DOHH2 (cell line): ENCODE measurements around the gene IGFL4.

Source experiments
- H3F3A ChIP-seq: fragments of 200-600 bp; sonication (generic), shearing (Covaris generic); 2 replicates; pipeline ENCODE4 v1.6.0; 2016; ENCODE audit warnings: antibody characterized with exemption, mild to moderate bottlenecking; ENCODE audit not compliant: control insufficient read depth, insufficient read depth
- H3K27ac ChIP-seq: fragments of 200-600 bp; sonication (generic); 2 replicates; pipeline ENCODE4 v1.5.1; 2014; ENCODE audit warnings: low read depth, mild to moderate bottlenecking, low read length, moderate library complexity
- H3K27me3 ChIP-seq: fragments of 200-600 bp; sonication (generic); 2 replicates; pipeline ENCODE4 v1.6.1; 2014; ENCODE audit warnings: mild to moderate bottlenecking, low read length, mixed read lengths; ENCODE audit not compliant: control insufficient read depth
- H3K36me3 ChIP-seq: fragments of 200-600 bp; sonication (generic); 2 replicates; pipeline ENCODE4 v1.6.1; 2014; ENCODE audit warnings: mild to moderate bottlenecking, low read length, moderate library complexity, mixed read lengths; ENCODE audit not compliant: control insufficient read depth
- H3K4me1 ChIP-seq: fragments of 200-600 bp; sonication (generic); 2 replicates; pipeline ENCODE4 v1.6.1; 2014; ENCODE audit warnings: mild to moderate bottlenecking, low read length, mixed read lengths; ENCODE audit not compliant: control insufficient read depth
- H3K4me2 ChIP-seq: fragments of 200-600 bp; sonication (generic); 2 replicates; pipeline ENCODE4 v1.6.0; 2014; ENCODE audit warnings: mild to moderate bottlenecking, low read length, moderate library complexity
- H3K4me3 ChIP-seq: fragments of 200-600 bp; sonication (generic); 2 replicates; pipeline ENCODE4 v1.5.1; 2014; ENCODE audit warnings: mild to moderate bottlenecking, low read length, mixed read lengths
- H3K79me2 ChIP-seq: fragments of 200-600 bp; sonication (generic); 2 replicates; pipeline ENCODE4 v1.6.1; 2014; ENCODE audit warnings: mild to moderate bottlenecking, low read length, mixed read lengths; ENCODE audit not compliant: control insufficient read depth
- H3K9me2 ChIP-seq: fragments of 200-600 bp; sonication (generic); replicated peaks from 2 replicates; pipeline ENCODE4 v1.6.1; 2014; ENCODE audit warnings: mild to moderate bottlenecking, low read length, mixed read lengths; ENCODE audit not compliant: control insufficient read depth
- H3K9me3 ChIP-seq: fragments of 200-600 bp; sonication (generic); 2 replicates; pipeline ENCODE4 v1.6.1; 2014; ENCODE audit warnings: antibody characterized with exemption, low read length, mixed read lengths; ENCODE audit not compliant: control insufficient read depth, insufficient read depth
- H4K20me1 ChIP-seq: fragments of 200-600 bp; sonication (generic); 2 replicates; pipeline ENCODE4 v1.6.0; 2014; ENCODE audit warnings: low read depth, mild to moderate bottlenecking, antibody characterized with exemption, low read length, moderate library complexity; ENCODE audit not compliant: control insufficient read depth, insufficient read depth
- EZH2phosphoT487 ChIP-seq: fragments of 200-600 bp; sonication (generic); IDR thresholded peaks from 2 replicates; pipeline ENCODE4 v1.6.1; 2017; ENCODE audit warnings: borderline replicate concordance, mild to moderate bottlenecking, antibody characterized with exemption, low read length, moderate library complexity, mixed read lengths
- TF ChIP-seq, protein P1 (sequence below): fragments of 200-600 bp; sonication (generic); IDR thresholded peaks from one replicate; pipeline ENCODE4 v1.5.1; 2014; ENCODE audit warnings: antibody characterized with exemption, mild to moderate bottlenecking, low read depth, low read length; ENCODE audit not compliant: poor library complexity, severe bottlenecking

IGFL4 gene

DNA sequence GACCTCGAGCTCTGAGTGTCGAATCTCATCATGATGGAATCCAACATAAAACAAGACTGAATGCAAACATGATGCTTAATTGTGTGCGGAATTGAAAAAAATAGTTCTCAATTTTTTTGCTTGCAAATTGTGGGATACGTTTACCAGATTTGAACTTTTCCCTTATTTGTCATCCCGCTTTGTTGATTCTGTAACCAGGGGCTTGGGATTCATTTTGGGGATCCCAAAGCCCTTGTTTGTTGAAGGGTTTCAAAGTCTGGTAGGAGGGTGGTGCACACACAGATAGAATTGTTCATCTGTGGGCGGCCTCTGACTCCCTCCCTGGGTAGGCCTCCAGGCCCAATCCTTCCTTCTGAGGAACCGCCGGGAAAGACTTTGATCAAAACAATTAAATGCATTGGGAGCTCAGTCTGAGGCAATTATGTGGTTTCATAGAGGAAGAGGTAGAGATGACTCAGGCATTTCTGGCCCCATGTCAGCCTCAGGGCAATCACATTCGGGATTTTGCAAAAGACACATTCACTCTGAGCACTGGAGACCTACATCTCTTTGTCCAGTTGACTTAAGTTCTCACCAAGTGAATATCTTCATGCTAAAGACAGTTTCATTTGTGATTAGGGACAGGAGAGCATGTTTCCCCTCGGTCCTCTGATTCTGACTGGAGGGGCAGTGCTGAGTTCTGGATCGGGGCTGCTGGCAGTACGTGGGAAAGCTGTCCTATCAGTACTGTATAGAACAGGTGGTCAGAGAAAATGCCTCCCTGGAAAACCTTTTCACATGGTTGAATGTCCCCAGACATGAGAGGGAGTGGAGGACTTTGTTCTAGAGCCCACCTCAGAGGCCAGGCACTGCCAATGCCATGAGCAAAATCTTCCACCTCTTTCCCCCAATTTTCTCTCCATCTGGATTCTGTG lies 27.8 kb upstream of the IGFL4 start:
- H4K20me1 ChIP-seq = no peaks in the 10 kb centered on the region
- no peak overlapping the region for H3K4me2 ChIP-seq
- no peaks in the 10 kb centered on the region for H3K79me2 ChIP-seq
- no peaks in the 10 kb centered on the region for H3K9me2 ChIP-seq
- H3K4me3 ChIP-seq = no peak overlapping the region
- H3K4me1 ChIP-seq = no peaks in the 10 kb centered on the region
- no peaks in the 10 kb centered on the region for H3F3A ChIP-seq
- H3K27ac ChIP-seq = no peak overlapping the region
- no peaks in the 10 kb centered on the region for H3K9me3 ChIP-seq
- no peaks in the 10 kb centered on the region for H3K36me3 ChIP-seq
- TF ChIP-seq, protein P1, sequence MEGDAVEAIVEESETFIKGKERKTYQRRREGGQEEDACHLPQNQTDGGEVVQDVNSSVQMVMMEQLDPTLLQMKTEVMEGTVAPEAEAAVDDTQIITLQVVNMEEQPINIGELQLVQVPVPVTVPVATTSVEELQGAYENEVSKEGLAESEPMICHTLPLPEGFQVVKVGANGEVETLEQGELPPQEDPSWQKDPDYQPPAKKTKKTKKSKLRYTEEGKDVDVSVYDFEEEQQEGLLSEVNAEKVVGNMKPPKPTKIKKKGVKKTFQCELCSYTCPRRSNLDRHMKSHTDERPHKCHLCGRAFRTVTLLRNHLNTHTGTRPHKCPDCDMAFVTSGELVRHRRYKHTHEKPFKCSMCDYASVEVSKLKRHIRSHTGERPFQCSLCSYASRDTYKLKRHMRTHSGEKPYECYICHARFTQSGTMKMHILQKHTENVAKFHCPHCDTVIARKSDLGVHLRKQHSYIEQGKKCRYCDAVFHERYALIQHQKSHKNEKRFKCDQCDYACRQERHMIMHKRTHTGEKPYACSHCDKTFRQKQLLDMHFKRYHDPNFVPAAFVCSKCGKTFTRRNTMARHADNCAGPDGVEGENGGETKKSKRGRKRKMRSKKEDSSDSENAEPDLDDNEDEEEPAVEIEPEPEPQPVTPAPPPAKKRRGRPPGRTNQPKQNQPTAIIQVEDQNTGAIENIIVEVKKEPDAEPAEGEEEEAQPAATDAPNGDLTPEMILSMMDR = no peak
- TF ChIP-seq EZH2phosphoT487 = no peak
- H3K27me3 ChIP-seq = peaks cover 38% of the 10 kb centered on the region

DNA sequence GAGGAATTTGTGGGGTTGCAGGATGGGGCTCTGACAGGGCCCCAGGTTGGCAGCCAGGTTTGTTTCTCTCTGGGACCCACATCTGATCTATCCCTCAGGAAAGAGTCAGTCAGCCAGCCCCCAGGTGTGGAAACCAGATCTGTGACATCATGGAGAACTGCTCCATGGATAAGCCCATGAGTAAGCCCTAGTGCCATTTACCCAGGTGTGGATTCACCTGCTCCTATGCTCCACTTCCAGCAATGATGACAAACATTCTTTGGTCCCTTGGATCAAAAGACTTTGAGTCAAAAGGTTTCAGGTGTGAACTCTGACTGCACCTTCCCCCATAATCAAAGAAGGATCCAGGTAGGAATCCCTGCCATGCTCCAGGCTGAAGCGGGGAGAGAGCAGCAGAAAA lies 26.9 kb upstream of the IGFL4 start:
- Histone ChIP-seq H3K4me2 (no peak overlapping the region), H3K4me3 (no peak overlapping the region), H3K36me3 (no peaks in the 10 kb centered on the region), H3K27ac (no peak overlapping the region), H3K9me3 (no peaks in the 10 kb centered on the region), H3K4me1 (no peaks in the 10 kb centered on the region), H3K79me2 (no peaks in the 10 kb centered on the region), H3K9me2 (no peaks in the 10 kb centered on the region), H4K20me1 (no peaks in the 10 kb centered on the region), H3K27me3 (peaks cover 38% of the 10 kb centered on the region), H3F3A (no peaks in the 10 kb centered on the region)
- no peak for TF ChIP-seq EZH2phosphoT487
- TF ChIP-seq, protein P1 = no peak

DNA sequence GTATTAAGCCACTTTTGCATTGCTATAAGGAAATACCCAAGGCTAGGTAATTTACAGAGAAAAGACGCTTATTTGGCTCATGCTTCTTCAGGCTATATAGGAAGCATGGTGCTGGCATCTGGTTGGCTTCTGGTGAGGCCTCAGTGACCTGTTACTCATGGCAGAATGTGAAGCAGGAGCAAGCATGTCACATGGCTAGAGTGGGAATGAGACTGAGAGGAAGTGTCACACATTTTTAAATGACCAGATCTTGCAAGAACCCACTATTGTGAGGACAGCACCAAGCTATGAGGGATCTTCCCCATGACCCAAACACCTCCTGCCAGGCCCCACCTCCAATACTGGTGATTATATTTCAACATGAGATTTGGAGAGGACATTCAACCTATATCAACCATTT lies 25.7 kb upstream of the IGFL4 start:
- Histone ChIP-seq H3K36me3 (no peaks in the 10 kb centered on the region), H3K9me3 (no peaks in the 10 kb centered on the region), H3K27ac (no peak overlapping the region), H3K79me2 (no peaks in the 10 kb centered on the region), H3K4me2 (no peak overlapping the region), H3K9me2 (no peaks in the 10 kb centered on the region), H3K4me1 (no peaks in the 10 kb centered on the region), H4K20me1 (no peaks in the 10 kb centered on the region), H3K4me3 (no peak overlapping the region), H3K27me3 (peaks cover 38% of the 10 kb centered on the region), H3F3A (no peaks in the 10 kb centered on the region)
- TF ChIP-seq, protein P1 = no peak
- no peak for TF ChIP-seq EZH2phosphoT487
